Suprapubic skin (tissue), 4 donors: Measurements from ENCODE around the gene STX7. TPM values are rescaled to one million over a fixed set of nuclear protein-coding genes. Genes with fewer than 3 reads are reported as not detected.

Experiments
- DNase-seq, 2 donors: peaks; one replicate each; pipeline ENCODE4 v3.0.0-alpha.2; 2019; ENCODE audit warnings: low spot score in 2 of 2
- H3K27ac ChIP-seq: fragments of 200-600 bp; sonication (generic); one replicate; pipeline ENCODE4 v1.5.1; 2019
- H3K27me3 ChIP-seq: fragments of 200-600 bp; sonication (generic); one replicate; pipeline ENCODE4 v1.5.1; 2019
- H3K36me3 ChIP-seq: fragments of 200-600 bp; sonication (generic); one replicate; pipeline ENCODE4 v1.5.1; 2019
- H3K4me1 ChIP-seq: fragments of 200-600 bp; sonication (generic); one replicate; pipeline ENCODE4 v1.5.1; 2019
- H3K4me3 ChIP-seq: fragments of 200-600 bp; sonication (generic); one replicate; pipeline ENCODE4 v1.5.1; 2019; ENCODE audit warnings: mild to moderate bottlenecking
- H3K9me3 ChIP-seq: fragments of 200-600 bp; sonication (generic); one replicate; pipeline ENCODE4 v1.5.1; 2019
- CTCF ChIP-seq, 2 donors: fragments of 200-600 bp in 1 of 2; fragments of 450-650 bp in 1 of 2; sonication (generic) in 1 of 2; IDR thresholded peaks; one replicate each; pipeline ENCODE4 v1.5.1; 2016 to 2019; ENCODE audit warnings: antibody characterized with exemption in 2 of 2, mild to moderate bottlenecking in 1 of 2, moderate library complexity in 1 of 2
- EP300 ChIP-seq: sonication (generic); formaldehyde crosslinking; IDR thresholded peaks from one replicate; pipeline ENCODE4 v1.6.1; 2017; ENCODE audit warnings: antibody characterized with exemption
- POLR2A ChIP-seq, 2 donors: fragments of 450-650 bp; IDR thresholded peaks; one replicate each; pipeline ENCODE4 v1.6.1; 2017; ENCODE audit warnings: antibody characterized with exemption in 2 of 2, mild to moderate bottlenecking in 2 of 2, moderate library complexity in 2 of 2
- POLR2AphosphoS5 ChIP-seq, 3 donors: sonication (generic); formaldehyde crosslinking; IDR thresholded peaks; one replicate each; pipeline ENCODE4 v1.6.1; 2017; ENCODE audit warnings: antibody characterized with exemption in 3 of 3
- WGBS: methylation state at CpG from one replicate; pipeline ENCODE4 v1.1.5; 2018; 5-methylcytosine and 5-hydroxymethylcytosine counted together
- total RNA-seq, 4 donors: library from RNA; depleted of rRNA; stranded (reverse); fragments of >200 nt; gene quantifications; one replicate each; pipeline ENCODE4 v1.1.0, GENCODE V29; 2016

The STX7 gene
- total RNA-seq, 4 donors from 2014 or later = 24.9 to 43.5 (median 31.8) TPM

- TF ChIP-seq POLR2A (IDR thresholded peaks at IDR 0.05) (no peak), EP300 (no peak), CTCF (IDR thresholded peaks at IDR 0.05) (no peak), POLR2AphosphoS5 (IDR thresholded peaks at IDR 0.05) (no peak)
- H3K27ac ChIP-seq = no peak overlapping the region
- H3K36me3 ChIP-seq = no peaks in the 10 kb centered on the region
- WGBS = 95% methylated on average over 3 of the region's 3 CpGs
- DNase-seq = no peak
- no peak overlapping the region for H3K4me3 ChIP-seq
- no peaks in the 10 kb centered on the region for H3K27me3 ChIP-seq
- no peaks in the 10 kb centered on the region for H3K4me1 ChIP-seq
- no peaks in the 10 kb centered on the region for H3K9me3 ChIP-seq
Measured at GRCh38 chr6:132423839-132424238, 89.1 kb downstream of the STX7 start.

GRCh38 chr6:132418235-132418965, 94.5 kb downstream of the STX7 start:
- Histone ChIP-seq H3K36me3 (no peaks in the 10 kb centered on the region), H3K27me3 (no peaks in the 10 kb centered on the region), H3K4me3 (no peak overlapping the region), H3K27ac (no peak overlapping the region), H3K9me3 (no peaks in the 10 kb centered on the region), H3K4me1 (no peaks in the 10 kb centered on the region)
- no peak for DNase-seq
- 80% methylated on average over 6 of the region's 6 CpGs for WGBS
- TF ChIP-seq POLR2AphosphoS5 (IDR thresholded peaks at IDR 0.05) = no peak
- TF ChIP-seq EP300 = no peak
- TF ChIP-seq CTCF (IDR thresholded peaks at IDR 0.05) = no peak

GRCh38 chr6:132414761-132415160, 98.2 kb downstream of the STX7 start:
- TF ChIP-seq POLR2A (IDR thresholded peaks at IDR 0.05) (no peak), POLR2AphosphoS5 (IDR thresholded peaks at IDR 0.05) (no peak), CTCF (IDR thresholded peaks at IDR 0.05) (no peak), EP300 (no peak)
- Histone ChIP-seq H3K9me3 (no peaks in the 10 kb centered on the region), H3K27ac (no peak overlapping the region), H3K36me3 (no peaks in the 10 kb centered on the region), H3K4me1 (no peaks in the 10 kb centered on the region), H3K27me3 (no peaks in the 10 kb centered on the region), H3K4me3 (no peak overlapping the region)
- 65% methylated on average over 5 of the region's 5 CpGs for WGBS
- DNase-seq = no peak

GRCh38 chr6:132414322-132414721, 98.6 kb downstream of the STX7 start:
- no peaks in the 10 kb centered on the region for H3K27me3 ChIP-seq
- TF ChIP-seq CTCF (IDR thresholded peaks at IDR 0.05) (no peak), POLR2A (IDR thresholded peaks at IDR 0.05) (no peak), EP300 (no peak), POLR2AphosphoS5 (IDR thresholded peaks at IDR 0.05) (no peak)
- 54% methylated on average over 6 of the region's 6 CpGs for WGBS

GRCh38 chr6:132413499-132413802, 99.5 kb downstream of the STX7 start:
- no peak overlapping the region for H3K27ac ChIP-seq
- no peaks in the 10 kb centered on the region for H3K36me3 ChIP-seq
- no peaks in the 10 kb centered on the region for H3K9me3 ChIP-seq
- no peak overlapping the region for H3K4me3 ChIP-seq
- TF ChIP-seq CTCF (IDR thresholded peaks at IDR 0.05) (no peak), EP300 (no peak), POLR2A (IDR thresholded peaks at IDR 0.05) (no peak), POLR2AphosphoS5 (IDR thresholded peaks at IDR 0.05) (no peak)
- WGBS = 35% methylated on average over 1 of the region's 1 CpG
- no peaks in the 10 kb centered on the region for H3K4me1 ChIP-seq
- H3K27me3 ChIP-seq = no peaks in the 10 kb centered on the region
- DNase-seq = no peak

More at GRCh38 chr6:132414322-132414721, 98.6 kb downstream of the STX7 start:
- no peaks in the 10 kb centered on the region for H3K4me1 ChIP-seq
- H3K36me3 ChIP-seq = no peaks in the 10 kb centered on the region
- no peaks in the 10 kb centered on the region for H3K9me3 ChIP-seq
- no peak overlapping the region for H3K4me3 ChIP-seq
- H3K27ac ChIP-seq = no peak overlapping the region
- no peak for DNase-seq
